Transverse colon (tissue), 3 donors: ENCODE measurements around the gene S100A9.

Source experiments
- EP300 ChIP-seq: sonication (generic); formaldehyde crosslinking; IDR thresholded peaks from one replicate; pipeline ENCODE4 v1.6.1; 2017; ENCODE audit warnings: antibody characterized with exemption, low read depth
- POLR2A ChIP-seq: fragments of 450-650 bp; IDR thresholded peaks from one replicate; pipeline ENCODE4 v1.6.1; 2016; ENCODE audit warnings: antibody characterized with exemption, mild to moderate bottlenecking, moderate library complexity
- TF ChIP-seq, protein P1 (sequence below), 5 experiments: fragments of 200-600 bp in 3 of 5; fragments of 450-650 bp in 2 of 5; sonication (generic) in 3 of 5; IDR thresholded peaks; 1 replicate in 2 of 5; 2 replicates in 3 of 5; pipeline ENCODE4 v1.5.1; 2016 to 2017; ENCODE audit warnings: antibody characterized with exemption in 5 of 5, inconsistent platforms in 3 of 5, mild to moderate bottlenecking in 2 of 5, moderate library complexity in 1 of 5

DNA sequence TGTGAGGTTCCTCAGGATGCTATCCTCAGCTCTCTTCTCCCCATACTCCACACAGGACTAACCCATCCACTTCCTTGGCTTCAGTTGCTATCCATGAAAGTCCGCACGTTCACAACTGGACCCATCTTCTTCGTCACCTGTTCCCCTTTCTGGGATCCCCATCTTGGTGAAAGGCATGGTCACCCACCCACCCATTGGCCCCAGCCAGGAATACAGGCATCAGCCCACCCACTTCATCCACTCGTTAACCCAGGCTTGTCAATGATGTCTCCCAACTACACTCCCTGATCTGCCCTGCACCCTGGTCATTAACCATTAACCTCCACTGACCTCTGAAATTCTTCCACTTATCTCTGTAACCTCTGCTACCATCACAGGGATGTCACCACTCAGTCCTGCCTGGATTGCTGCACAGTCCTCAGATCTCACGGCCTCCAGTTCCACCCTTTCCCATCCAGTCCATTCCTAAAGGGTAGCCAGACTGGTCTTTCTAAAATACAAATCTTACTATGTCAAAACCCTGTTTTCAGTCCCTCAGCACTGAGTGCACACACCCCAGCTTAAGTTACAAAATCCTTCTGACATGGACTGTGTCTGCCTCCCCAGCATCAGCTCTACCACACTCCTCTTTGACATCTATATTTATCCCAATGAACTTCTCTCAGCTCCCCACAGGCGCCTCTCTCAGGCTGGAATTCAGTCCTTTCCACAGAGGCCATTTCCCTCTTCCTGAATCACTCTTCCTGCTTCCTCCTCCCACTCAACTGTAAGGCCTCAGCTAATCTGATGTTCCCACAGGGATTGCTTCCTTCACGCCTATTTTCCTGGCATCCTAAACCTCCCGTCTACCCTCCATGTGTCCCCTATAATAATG is 19.4 kb upstream of the S100A9 start:
- TF ChIP-seq, protein P1, sequence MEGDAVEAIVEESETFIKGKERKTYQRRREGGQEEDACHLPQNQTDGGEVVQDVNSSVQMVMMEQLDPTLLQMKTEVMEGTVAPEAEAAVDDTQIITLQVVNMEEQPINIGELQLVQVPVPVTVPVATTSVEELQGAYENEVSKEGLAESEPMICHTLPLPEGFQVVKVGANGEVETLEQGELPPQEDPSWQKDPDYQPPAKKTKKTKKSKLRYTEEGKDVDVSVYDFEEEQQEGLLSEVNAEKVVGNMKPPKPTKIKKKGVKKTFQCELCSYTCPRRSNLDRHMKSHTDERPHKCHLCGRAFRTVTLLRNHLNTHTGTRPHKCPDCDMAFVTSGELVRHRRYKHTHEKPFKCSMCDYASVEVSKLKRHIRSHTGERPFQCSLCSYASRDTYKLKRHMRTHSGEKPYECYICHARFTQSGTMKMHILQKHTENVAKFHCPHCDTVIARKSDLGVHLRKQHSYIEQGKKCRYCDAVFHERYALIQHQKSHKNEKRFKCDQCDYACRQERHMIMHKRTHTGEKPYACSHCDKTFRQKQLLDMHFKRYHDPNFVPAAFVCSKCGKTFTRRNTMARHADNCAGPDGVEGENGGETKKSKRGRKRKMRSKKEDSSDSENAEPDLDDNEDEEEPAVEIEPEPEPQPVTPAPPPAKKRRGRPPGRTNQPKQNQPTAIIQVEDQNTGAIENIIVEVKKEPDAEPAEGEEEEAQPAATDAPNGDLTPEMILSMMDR (IDR thresholded peaks at IDR 0.05), result no peak
- TF ChIP-seq EP300, result no peak
- no peak for TF ChIP-seq POLR2A
